Mucosa of descending colon (tissue), 3 donors: ENCODE results near the gene GPN3. TPM values are rescaled to one million over a fixed set of nuclear protein-coding genes. Genes with fewer than 3 reads are reported as not detected.

Experiments
- ATAC-seq: fragments of 200-7000 bp; cut with Tn5 transposase; one replicate; pipeline ENCODE4 v1.9.1; 2020; ENCODE audit warnings: mild to moderate bottlenecking, moderate library complexity
- DNase-seq, 3 donors: peaks; one replicate each; pipeline ENCODE4 v3.0.0-alpha.2; 2020
- H3K36me3 ChIP-seq: fragments of 200-600 bp; one replicate; pipeline ENCODE4 v1.8.0; 2021; ENCODE audit warnings: low read depth, mild to moderate bottlenecking
- H3K4me1 ChIP-seq: fragments of 200-600 bp; one replicate; pipeline ENCODE4 v1.8.0; 2021; ENCODE audit warnings: low read depth, mild to moderate bottlenecking
- H3K4me3 ChIP-seq: fragments of 200-600 bp; one replicate; pipeline ENCODE4 v1.8.0; 2021; ENCODE audit warnings: mild to moderate bottlenecking
- H3K9me3 ChIP-seq: fragments of 200-600 bp; one replicate; pipeline ENCODE4 v1.8.0; 2021; ENCODE audit warnings: mild to moderate bottlenecking
- intact Hi-C, 2 donors: fragments of 100-400 bp; cut with DNase I in 1 of 2; cut with micrococcal nuclease in 1 of 2; formaldehyde crosslinking; loops; one replicate each; pipeline versions ENCODE4 v1.11.0 to v1.11.1; 2022; cut with DNase I, micrococcal nuclease
- long read RNA-seq, 2 donors: library from polyadenylated mRNA; unstranded; transcript quantifications; one replicate each; pipeline ENCODE4 v2.0.0, GENCODE V29; 2019 to 2021
- total RNA-seq, 3 donors: library from RNA; stranded (reverse); fragmentation: NEBNext Ultra II Directional in 2 of 3; extraction: Animal tissue kit (Norgen Biotek cat#: 25700) in 2 of 3; gene quantifications; one replicate each; pipeline versions ENCODE4 v1.2.1 to v1.2.4, GENCODE V29; 2021 to 2023
- TF ChIP-seq, protein P1 (sequence below): fragments of 200-600 bp; IDR thresholded peaks from one replicate; pipeline ENCODE4 v1.8.0; 2022; ENCODE audit warnings: antibody characterized with exemption, mild to moderate bottlenecking
- donor health status: DM: no; HTN: no; CAD: no; lungs with moderate emphysema.
- donor health status: DM: no; HTN: no; CAD: no.
- donor health status: DM: no; HTN: yes; CAD: no.

Gene GPN3
- total RNA-seq, result 10 to 100 TPM in 2 of 3 donors, 1 to 10 TPM in 1; 9.0 to 15.8 (median 12.4) TPM
- long read RNA-seq, donor 1, transcript GPN3-201 (8 exons, 1,468 nt), result major isoform, 12 of 13 reads
- long read RNA-seq, donor 1, partial matches to known transcripts, result 0 of 13 reads
- long read RNA-seq, donor 1, other reads (novel, unspliced or antisense), result 1 of 13 reads
- long read RNA-seq, donor 2, transcript GPN3-201 (8 exons, 1,468 nt), result major isoform, 9 of 13 reads
- long read RNA-seq, donor 2, partial matches to known transcripts, result 4 of 13 reads
- long read RNA-seq, donor 2, other reads (novel, unspliced or antisense), result 0 of 13 reads

DNA sequence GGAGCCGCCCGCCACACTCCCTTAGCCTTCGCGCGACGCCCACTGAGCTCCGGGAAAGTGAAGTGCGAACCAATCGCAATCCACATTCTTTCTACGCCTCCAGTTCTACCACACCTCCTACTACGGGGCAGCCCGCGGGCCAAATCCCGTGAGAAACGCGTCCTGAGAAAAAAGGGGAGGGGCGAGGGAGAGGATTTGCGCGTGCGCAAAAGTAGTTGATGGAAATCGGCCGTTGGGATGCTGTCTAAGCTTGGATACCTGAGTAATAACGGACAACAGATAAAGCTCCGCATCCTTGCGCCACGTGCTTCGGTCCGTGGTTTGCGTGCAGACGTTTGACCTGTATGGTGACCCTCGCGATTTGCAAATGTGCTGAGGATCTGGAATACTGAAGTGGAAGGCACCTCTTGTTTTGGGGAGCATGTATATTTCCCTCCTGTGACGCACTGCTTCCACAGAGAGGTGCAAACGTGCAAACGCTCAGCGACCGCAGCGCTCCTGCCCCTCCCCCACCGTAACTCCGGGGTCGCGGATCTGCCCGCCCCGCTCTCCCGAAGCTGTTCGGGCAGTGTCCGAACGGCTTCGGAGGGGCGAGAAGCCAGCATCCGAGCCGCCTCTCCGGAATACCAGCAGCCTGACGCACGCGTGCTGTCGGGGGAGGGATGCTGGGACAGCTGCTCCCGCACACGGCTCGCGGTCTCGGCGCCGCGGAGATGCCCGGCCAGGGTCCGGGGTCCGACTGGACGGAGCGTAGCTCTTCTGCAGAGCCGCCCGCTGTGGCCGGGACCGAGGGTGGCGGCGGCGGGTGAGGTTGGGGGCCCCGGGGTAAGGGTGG lies at the start of gene GPN3, which contains the start of gene FAM216A:
Gene GPN3, minus strand, starts transcription at position 44 of the 835 bp plus-strand sequence. CDS start 54 bp downstream, outside the sequence.
Gene FAM216A, plus strand, starts transcription at position 632 of the 835 bp plus-strand sequence. Its CDS starts 31 bp downstream, at position 663.
- H3K4me1 ChIP-seq, result peaks cover 19% of the 10 kb centered on the region
- ATAC-seq (peak; percentile 97), DNase-seq (peak; percentile 96 to 98 (median 97))
- H3K36me3 ChIP-seq, result no peaks in the 10 kb centered on the region
- TF ChIP-seq, protein P1, sequence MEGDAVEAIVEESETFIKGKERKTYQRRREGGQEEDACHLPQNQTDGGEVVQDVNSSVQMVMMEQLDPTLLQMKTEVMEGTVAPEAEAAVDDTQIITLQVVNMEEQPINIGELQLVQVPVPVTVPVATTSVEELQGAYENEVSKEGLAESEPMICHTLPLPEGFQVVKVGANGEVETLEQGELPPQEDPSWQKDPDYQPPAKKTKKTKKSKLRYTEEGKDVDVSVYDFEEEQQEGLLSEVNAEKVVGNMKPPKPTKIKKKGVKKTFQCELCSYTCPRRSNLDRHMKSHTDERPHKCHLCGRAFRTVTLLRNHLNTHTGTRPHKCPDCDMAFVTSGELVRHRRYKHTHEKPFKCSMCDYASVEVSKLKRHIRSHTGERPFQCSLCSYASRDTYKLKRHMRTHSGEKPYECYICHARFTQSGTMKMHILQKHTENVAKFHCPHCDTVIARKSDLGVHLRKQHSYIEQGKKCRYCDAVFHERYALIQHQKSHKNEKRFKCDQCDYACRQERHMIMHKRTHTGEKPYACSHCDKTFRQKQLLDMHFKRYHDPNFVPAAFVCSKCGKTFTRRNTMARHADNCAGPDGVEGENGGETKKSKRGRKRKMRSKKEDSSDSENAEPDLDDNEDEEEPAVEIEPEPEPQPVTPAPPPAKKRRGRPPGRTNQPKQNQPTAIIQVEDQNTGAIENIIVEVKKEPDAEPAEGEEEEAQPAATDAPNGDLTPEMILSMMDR, result no peak
- intact Hi-C loops, result no loop called here
- no peaks in the 10 kb centered on the region for H3K9me3 ChIP-seq
- peak within 1 kb of the TSS; percentile 33 for H3K4me3 ChIP-seq

DNA sequence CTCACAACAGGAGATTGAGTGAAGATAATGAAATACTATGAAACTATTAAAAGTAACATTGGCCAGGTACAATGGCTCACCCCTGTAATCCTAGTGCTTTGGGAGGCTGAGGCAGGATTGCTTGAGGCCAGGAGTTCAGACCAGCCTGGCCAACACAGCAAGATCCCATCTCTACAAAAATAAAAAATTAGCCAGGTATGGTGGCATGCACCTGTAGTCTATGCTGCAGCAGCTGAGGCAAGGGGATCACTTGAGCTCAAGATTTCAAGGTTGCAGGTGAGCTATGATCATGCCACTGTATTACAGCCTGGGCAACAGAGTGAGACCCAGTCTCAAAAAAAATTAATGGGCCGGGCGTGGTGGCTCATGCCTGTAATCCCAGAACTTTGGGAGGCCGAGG lies 48.9 kb upstream of the GPN3 start:
- ATAC-seq (no peak), DNase-seq (no peak)
- Histone ChIP-seq H3K4me1 (no peaks in the 10 kb centered on the region), H3K4me3 (no peak overlapping the region), H3K9me3 (no peaks in the 10 kb centered on the region), H3K36me3 (no peaks in the 10 kb centered on the region)
- TF ChIP-seq, protein P1, result no peak
- intact Hi-C loops, result no loop called here

DNA sequence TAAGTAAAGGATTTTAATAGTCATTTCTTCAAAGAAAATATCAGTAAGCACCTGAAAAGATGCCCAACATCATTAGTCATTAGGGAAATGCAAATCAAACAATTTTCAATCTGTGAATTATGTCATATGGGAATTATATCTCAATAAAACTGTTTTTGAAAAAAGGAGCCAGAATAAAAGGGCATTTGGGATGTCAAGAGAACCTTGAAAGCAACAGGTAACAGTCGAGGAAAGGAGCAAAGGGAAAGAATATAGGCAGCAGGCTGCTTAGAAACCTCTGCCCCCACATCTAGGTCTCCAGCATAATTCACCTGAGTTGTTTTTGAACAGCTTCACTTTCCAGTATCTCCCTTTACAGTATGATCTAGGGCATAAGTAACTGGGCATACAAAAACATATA lies 46.3 kb upstream of the GPN3 start:
- no peak overlapping the region for H3K4me3 ChIP-seq
- H3K4me1 ChIP-seq, result no peaks in the 10 kb centered on the region
- no peak for DNase-seq
- intact Hi-C loops, result loop anchor here (5.0 kb wide), 1 partner anchor 88 kb away; no protein-coding TSS in a partner anchor
- no peaks in the 10 kb centered on the region for H3K9me3 ChIP-seq
- TF ChIP-seq, protein P1, result no peak
- ATAC-seq, result no peak
- H3K36me3 ChIP-seq, result no peaks in the 10 kb centered on the region

DNA sequence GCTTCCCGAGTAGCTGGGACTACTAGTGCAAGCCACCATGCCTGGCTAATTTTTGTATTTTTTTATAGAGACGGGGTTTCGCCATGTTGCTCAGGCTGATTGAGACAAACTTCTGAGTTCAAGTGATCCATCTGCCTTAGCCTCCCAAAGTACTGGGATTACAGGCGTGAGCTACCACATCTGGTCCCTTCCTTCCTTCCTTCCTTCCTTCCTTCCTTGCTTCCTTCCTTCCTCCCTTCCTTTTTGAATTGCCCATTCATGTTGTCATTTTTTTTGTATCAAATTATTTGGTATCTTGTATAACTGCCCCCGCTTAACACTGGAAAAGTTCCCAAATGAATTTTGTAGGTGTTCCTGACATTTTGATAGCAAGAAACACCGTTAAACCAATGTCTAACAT lies 45.8 kb upstream of the GPN3 start:
- Histone ChIP-seq H3K36me3 (no peaks in the 10 kb centered on the region), H3K9me3 (no peaks in the 10 kb centered on the region), H3K4me1 (no peaks in the 10 kb centered on the region), H3K4me3 (no peak overlapping the region)
- intact Hi-C loops, result loop anchor here (5.0 kb wide), 1 partner anchor 88 kb away; no protein-coding TSS in a partner anchor
- TF ChIP-seq, protein P1, result no peak
- DNase-seq (no peak), ATAC-seq (no peak)

DNA sequence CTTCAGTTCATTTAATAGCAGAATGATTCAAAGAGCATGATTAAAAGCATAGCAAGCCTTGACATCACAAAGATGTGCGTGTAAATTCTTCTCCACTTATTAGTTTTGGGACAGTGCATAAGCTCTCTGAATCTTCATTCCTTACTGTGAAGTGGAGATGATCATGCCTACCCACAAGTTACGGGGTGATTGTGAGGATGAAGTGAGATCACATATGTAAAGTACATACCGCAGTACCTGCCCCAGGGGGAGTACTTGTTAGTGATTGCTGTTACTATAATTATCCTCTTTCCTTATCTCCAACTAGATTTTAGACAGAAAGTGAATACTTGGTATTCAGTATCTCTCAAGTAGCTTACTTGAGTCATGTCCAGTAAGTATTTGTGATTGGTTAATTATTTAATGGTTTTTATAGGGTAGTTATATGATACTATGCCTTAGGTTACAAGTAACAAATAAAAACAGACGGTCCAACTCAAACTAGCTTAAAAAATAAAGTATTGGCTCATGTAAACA lies 40.1 kb upstream of the GPN3 start:
- Histone ChIP-seq H3K4me3 (no peak overlapping the region), H3K36me3 (no peaks in the 10 kb centered on the region), H3K9me3 (no peaks in the 10 kb centered on the region), H3K4me1 (no peaks in the 10 kb centered on the region)
- DNase-seq (no peak), ATAC-seq (no peak)
- intact Hi-C loops, result no loop called here
- TF ChIP-seq, protein P1, result no peak
